Measurements from ENCODE around the gene DDX3X. TPM values are rescaled to one million over a fixed set of nuclear protein-coding genes. Genes with fewer than 3 reads are reported as not detected.
"Not testable (repeated sequence)": the region's sequence is repeated elsewhere in the genome, so short reads cannot be mapped to it uniquely, and the experiment has no call there.

DDX3X gene
- polyA plus RNA-seq, 6 donors from 2014 or later = 96.7 to 193 (median 158) TPM

- Mint-ChIP-seq H3K4me3 (no peak overlapping the region), H3K27me3 (no peaks in the 10 kb centered on the region), H3K36me3 (peaks cover 0 to 4% of the 10 kb centered on the region in 2 donors), H3K4me1 (no peaks in the 10 kb centered on the region), H3K27ac (no peak overlapping the region), H3K9me3 (peaks cover 0 to 3% (median 0%) of the 10 kb centered on the region in 7 donors)
- DNase-seq (no peak), ATAC-seq (ENCODE audit: low read depth in 2 of 2) (no peak)
These were observed 20.5 kb upstream of the DDX3X start for GRCh38 chrX:41313419-41313818.

DNA sequence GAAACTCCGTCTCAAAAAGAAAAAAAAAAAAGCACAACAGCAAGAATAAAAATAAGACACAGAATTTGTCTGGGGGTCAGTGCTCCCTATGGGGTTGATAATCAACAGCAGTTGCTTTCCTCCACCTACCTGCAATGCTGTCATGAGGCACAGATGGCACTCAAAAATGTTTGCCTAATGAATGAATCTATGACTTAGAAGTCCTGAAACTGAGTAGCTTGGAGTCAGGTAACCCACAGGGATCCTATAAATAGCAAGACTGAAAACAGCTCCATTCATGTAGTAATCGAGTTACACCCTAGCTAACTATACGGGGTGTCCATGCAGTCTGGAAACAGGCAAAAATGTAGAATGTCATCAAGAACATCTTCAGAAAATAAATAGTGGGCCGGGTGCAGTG is 19.8 kb upstream of the DDX3X start:
- ATAC-seq (ENCODE audit: low read depth in 2 of 2) (no peak), DNase-seq (no peak)
- Mint-ChIP-seq H3K9me3 (peaks cover 0 to 3% (median 0%) of the 10 kb centered on the region in 7 donors), H3K36me3 (peaks cover 0 to 4% of the 10 kb centered on the region in 2 donors), H3K4me3 (no peak overlapping the region), H3K27ac (no peak overlapping the region), H3K27me3 (no peaks in the 10 kb centered on the region), H3K4me1 (no peaks in the 10 kb centered on the region)

- Mint-ChIP-seq H3K27me3 (no peaks in the 10 kb centered on the region), H3K36me3 (peaks cover 0 to 4% of the 10 kb centered on the region in 2 donors), H3K4me1 (no peaks in the 10 kb centered on the region), H3K27ac (no peak overlapping the region), H3K9me3 (peaks cover 0 to 3% (median 0%) of the 10 kb centered on the region in 7 donors), H3K4me3 (no peak overlapping the region)
- DNase-seq (no peak), ATAC-seq (ENCODE audit: low read depth in 2 of 2) (no peak)
These were observed 19.1 kb upstream of the DDX3X start for GRCh38 chrX:41314881-41315280.

- H3K9me3 Mint-ChIP-seq; H3K4me1 Mint-ChIP-seq; ATAC-seq (ENCODE audit: low read depth in 2 of 2); H3K36me3 Mint-ChIP-seq; H3K27me3 Mint-ChIP-seq; DNase-seq; H3K4me3 Mint-ChIP-seq: not testable (repeated sequence)
- H3K27ac Mint-ChIP-seq = peak overlapping the region in 1 of 6 donors; percentile 31
These were observed 17.7 kb upstream of the DDX3X start for GRCh38 chrX:41316266-41316665.

- Mint-ChIP-seq H3K4me3 (no peak overlapping the region), H3K27me3 (no peaks in the 10 kb centered on the region), H3K4me1 (no peaks in the 10 kb centered on the region), H3K36me3 (no peaks in the 10 kb centered on the region), H3K9me3 (peaks cover 0 to 3% (median 0%) of the 10 kb centered on the region in 7 donors), H3K27ac (no peak overlapping the region)
- no peak for DNase-seq
- no peak for ATAC-seq (ENCODE audit: low read depth in 2 of 2)
These were observed 16.3 kb upstream of the DDX3X start for GRCh38 chrX:41317477-41318208.

GRCh38 chrX:41320393-41320792 is 13.6 kb upstream of the DDX3X start:
- no peaks in the 10 kb centered on the region for H3K36me3 Mint-ChIP-seq
- ATAC-seq (ENCODE audit: low read depth in 2 of 2) (no peak), DNase-seq (no peak)
- no peak overlapping the region for H3K27ac Mint-ChIP-seq
- H3K4me3 Mint-ChIP-seq = no peak overlapping the region
- H3K4me1 Mint-ChIP-seq = peaks cover 0 to 6% (median under 1%) of the 10 kb centered on the region in 3 donors
- peaks cover 0 to 3% (median 0%) of the 10 kb centered on the region in 3 donors for H3K27me3 Mint-ChIP-seq
- peaks cover 0 to 3% (median 0%) of the 10 kb centered on the region in 7 donors for H3K9me3 Mint-ChIP-seq

DNA sequence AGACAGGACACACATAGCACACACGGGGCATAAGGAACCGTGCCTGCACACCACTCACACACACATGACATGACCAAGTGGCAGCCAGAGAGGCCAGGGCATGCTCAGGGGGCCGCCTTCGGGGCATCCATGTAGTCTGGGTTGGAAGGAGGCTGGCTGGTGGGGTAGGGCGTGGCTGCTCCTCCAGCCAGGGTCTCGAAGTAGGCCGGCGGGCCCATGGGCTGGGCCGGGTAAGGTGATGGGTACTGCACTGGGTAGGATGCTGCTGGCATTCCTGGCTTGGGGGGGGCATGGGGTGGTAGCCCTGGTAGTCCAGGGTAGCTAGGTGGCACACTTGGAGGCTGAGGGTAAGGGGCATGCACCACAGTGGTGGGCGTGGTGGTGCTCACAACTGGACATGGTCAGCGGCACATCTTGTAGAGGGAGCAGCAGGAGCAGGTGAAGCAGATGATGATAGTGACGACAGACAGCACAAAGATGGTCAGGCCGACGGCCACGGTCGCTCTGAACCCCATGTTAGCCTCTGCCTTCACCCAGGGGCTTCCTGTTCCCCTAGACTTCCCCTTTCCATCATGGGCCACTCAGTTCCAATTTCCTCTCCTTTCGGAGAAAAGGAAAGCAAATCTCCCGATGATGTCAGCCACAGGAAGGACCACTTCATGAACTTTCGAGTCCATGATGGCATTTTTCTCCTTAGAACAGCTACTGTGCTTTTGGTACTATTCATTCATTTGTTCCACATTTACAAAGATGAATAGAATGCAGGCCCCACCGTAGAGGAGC is 10.9 kb upstream of the DDX3X start:
- H3K27ac Mint-ChIP-seq = no peak overlapping the region
- ATAC-seq (ENCODE audit: low read depth in 2 of 2) = no peak
- no peaks in the 10 kb centered on the region for H3K36me3 Mint-ChIP-seq
- peaks cover 0 to 6% (median 4%) of the 10 kb centered on the region in 3 donors for H3K4me1 Mint-ChIP-seq
- no peak for DNase-seq
- peak overlapping the region in 1 of 8 donors; percentile 15 for H3K4me3 Mint-ChIP-seq
- peaks cover 0 to 7% (median 0%) of the 10 kb centered on the region in 3 donors for H3K27me3 Mint-ChIP-seq
- peaks cover 0 to 2% (median 0%) of the 10 kb centered on the region in 7 donors for H3K9me3 Mint-ChIP-seq

DNA sequence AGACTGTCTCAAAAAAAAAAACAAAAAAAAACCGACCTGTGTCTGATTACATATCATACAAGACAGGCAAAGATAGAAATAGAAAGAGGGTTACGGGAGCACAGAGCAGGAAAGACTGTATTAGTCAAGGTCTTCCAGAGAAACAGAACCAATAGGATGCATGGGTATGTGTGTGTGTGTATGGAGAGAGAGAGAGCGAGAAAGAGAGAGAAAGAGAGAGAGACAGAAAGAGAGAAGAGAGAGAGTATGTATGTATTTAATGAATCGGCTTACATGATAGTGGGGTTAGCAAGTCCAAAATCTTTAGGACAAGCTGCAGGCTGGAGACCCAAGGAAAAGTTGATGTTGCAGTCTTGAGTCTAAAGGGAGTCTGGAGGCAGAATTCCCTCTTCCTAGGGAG is 7.5 kb upstream of the DDX3X start:
- Mint-ChIP-seq H3K4me3 (no peak overlapping the region), H3K27me3 (peaks cover 0 to 7% (median 0%) of the 10 kb centered on the region in 3 donors), H3K36me3 (no peaks in the 10 kb centered on the region), H3K9me3 (no peaks in the 10 kb centered on the region), H3K27ac (no peak overlapping the region), H3K4me1 (peaks cover 0 to 29% (median 10%) of the 10 kb centered on the region in 3 donors)
- ATAC-seq (ENCODE audit: low read depth in 2 of 2) (no peak), DNase-seq (no peak)

GRCh38 chrX:41327341-41327740 is 6.6 kb upstream of the DDX3X start:
- DNase-seq (no peak), ATAC-seq (ENCODE audit: low read depth in 2 of 2) (no peak)
- Mint-ChIP-seq H3K27me3 (peaks cover 0 to 7% (median 0%) of the 10 kb centered on the region in 3 donors), H3K4me3 (peak overlapping the region in 1 of 8 donors; percentile 55), H3K36me3 (no peaks in the 10 kb centered on the region), H3K27ac (peak overlapping the region in 1 of 6 donors; percentile 79), H3K9me3 (no peaks in the 10 kb centered on the region), H3K4me1 (peaks cover 2 to 38% (median 13%) of the 10 kb centered on the region in 3 donors)

DNA sequence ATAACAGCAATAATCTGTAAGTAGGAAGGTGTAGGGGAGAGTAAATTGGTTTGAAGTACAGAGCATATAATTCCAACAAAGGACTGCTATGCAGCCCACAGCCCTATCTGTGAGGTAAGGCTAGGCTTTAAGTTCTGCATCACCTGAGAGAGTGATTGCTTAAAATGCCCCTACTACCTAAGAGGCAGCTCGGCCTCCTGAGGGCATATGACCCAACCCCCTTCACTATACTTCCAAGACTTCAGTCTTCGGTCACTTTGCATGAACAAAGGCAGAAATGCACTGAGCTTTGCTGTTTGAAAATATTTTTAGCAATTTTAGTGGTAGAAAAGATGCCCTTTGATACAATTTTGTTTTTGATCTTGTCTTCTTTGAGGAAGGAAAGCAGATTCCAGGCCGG is 4.9 kb upstream of the DDX3X start:
- Mint-ChIP-seq H3K4me3 (peak overlapping the region in 4 of 8 donors; percentile 25 to 43 (median 34)), H3K27ac (peak overlapping the region in 1 of 6 donors; percentile 85)
- ATAC-seq (ENCODE audit: low read depth in 2 of 2) = no peak

DNA sequence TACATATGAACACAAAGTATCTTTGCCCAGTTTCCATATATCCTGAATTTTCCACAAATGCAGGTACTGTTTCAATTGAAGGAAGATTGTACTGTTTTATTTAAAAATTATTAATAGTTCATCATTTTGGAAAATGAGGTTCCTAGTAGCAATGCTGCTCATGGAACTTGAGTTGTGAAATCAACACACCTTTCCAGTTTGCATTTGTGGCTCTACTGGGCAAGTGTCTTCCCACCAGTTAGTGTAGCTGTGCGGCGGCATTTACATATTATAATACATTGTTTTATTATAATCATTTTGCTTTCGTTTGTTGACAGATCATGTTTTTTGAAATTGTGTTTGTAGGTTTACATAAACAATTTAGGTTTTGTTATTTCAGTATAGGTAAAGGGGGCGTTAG is 2.0 kb upstream of the DDX3X start:
- DNase-seq (no peak), ATAC-seq (ENCODE audit: low read depth in 2 of 2) (no peak)
- Mint-ChIP-seq H3K9me3 (peaks cover 0 to 8% (median 0%) of the 10 kb centered on the region in 7 donors), H3K27me3 (no peaks in the 10 kb centered on the region), H3K4me3 (peak overlapping the region; percentile 93 to 100 (median 99)), H3K4me1 (peaks cover 19 to 54% (median 42%) of the 10 kb centered on the region in 3 donors), H3K27ac (peak overlapping the region; percentile 99 to 100 (median 100)), H3K36me3 (peaks cover 5 to 15% of the 10 kb centered on the region in 2 donors)

More for the DNA sequence above, 4.9 kb upstream of the DDX3X start:
- Mint-ChIP-seq H3K9me3 (peaks cover 0 to 7% (median 0%) of the 10 kb centered on the region in 7 donors), H3K4me1 (peaks cover 12 to 40% (median 24%) of the 10 kb centered on the region in 3 donors), H3K27me3 (peaks cover 0 to 7% (median 0%) of the 10 kb centered on the region in 3 donors), H3K36me3 (peaks cover 5 to 8% of the 10 kb centered on the region in 2 donors)
- no peak for DNase-seq

GRCh38 chrX:41332408-41333002 is 1.5 kb upstream of the DDX3X start:
- ATAC-seq (ENCODE audit: low read depth in 2 of 2) (peak; percentile 3 to 5), DNase-seq (no peak)
- H3K9me3 Mint-ChIP-seq = peaks cover 0 to 8% (median 0%) of the 10 kb centered on the region in 7 donors
- H3K27me3 Mint-ChIP-seq = no peaks in the 10 kb centered on the region
- peak overlapping the region; percentile 93 to 100 (median 99) for H3K4me3 Mint-ChIP-seq
- H3K36me3 Mint-ChIP-seq = peaks cover 5 to 15% of the 10 kb centered on the region in 2 donors
- peaks cover 24 to 59% (median 47%) of the 10 kb centered on the region in 3 donors for H3K4me1 Mint-ChIP-seq
- peak overlapping the region; percentile 99 to 100 (median 100) for H3K27ac Mint-ChIP-seq

Data from naive B cell (primary cell).